ENCODE data around the gene CCDC70.

Gene CCDC70

DNA sequence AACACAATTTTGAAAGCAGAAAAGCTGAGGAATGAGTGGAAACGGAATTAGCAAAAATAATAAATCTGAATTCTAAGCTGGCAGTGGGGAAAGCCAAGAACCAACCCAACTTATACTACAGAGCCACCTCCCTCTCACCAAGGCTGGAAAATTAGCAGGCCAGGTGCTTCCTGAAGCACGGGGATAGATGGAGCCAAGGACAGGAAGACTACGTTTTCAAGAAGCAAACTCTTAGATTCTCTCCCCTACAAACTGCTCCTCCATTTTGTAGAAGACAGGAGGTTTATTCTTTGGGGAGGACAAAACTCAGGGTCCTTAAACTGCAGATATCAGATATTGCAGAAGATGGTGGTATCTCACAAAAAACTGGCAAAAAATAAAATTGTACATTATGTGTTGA lies 8.8 kb downstream of the CCDC70 start:
- H3K4me3 ChIP-seq (ENCODE audit: low read length), result no peak overlapping the region
- no peak for DNase-seq (ENCODE audit: low read depth)
- TF ChIP-seq, protein P1, sequence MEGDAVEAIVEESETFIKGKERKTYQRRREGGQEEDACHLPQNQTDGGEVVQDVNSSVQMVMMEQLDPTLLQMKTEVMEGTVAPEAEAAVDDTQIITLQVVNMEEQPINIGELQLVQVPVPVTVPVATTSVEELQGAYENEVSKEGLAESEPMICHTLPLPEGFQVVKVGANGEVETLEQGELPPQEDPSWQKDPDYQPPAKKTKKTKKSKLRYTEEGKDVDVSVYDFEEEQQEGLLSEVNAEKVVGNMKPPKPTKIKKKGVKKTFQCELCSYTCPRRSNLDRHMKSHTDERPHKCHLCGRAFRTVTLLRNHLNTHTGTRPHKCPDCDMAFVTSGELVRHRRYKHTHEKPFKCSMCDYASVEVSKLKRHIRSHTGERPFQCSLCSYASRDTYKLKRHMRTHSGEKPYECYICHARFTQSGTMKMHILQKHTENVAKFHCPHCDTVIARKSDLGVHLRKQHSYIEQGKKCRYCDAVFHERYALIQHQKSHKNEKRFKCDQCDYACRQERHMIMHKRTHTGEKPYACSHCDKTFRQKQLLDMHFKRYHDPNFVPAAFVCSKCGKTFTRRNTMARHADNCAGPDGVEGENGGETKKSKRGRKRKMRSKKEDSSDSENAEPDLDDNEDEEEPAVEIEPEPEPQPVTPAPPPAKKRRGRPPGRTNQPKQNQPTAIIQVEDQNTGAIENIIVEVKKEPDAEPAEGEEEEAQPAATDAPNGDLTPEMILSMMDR (IDR thresholded peaks at IDR 0.05; ENCODE audit: insufficient read depth, low read depth, low read length, missing control alignments), result no peak

DNA sequence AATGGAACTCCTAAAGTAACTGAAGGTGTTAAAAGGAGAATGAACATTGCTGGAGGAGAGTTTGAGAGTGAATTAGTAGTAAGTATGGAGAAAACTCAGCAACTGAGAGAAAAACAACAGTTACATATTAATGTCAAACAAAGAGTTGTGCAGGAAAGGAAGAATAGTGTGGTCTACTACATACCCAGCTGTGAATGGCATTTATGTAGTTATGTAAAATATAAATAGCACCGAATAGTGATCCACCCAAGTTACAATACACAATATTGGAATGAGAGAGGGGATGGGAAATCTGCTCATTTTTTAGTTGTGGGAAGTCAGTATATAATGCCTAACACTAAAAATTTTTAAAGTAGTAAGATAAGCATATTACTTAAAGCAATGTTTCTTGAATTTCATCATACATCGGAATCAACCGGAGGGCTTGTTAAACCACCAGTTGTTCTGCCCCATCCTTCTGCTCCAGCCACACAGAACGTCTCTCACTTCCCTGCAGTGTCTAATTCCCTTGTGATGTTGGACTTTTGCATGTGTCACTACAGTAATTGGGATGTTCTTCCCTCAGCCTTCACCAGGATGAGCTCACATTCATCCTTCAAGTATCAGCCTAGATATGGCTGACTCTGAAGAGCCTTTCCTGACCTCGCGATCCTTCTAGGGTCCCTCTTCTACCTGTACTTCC lies 11.5 kb downstream of the CCDC70 start:
- DNase-seq (ENCODE audit: low read depth), result no peak
- TF ChIP-seq, protein P1 (IDR thresholded peaks at IDR 0.05; ENCODE audit: insufficient read depth, low read depth, low read length, missing control alignments), result no peak
- H3K4me3 ChIP-seq (ENCODE audit: low read length), result no peak overlapping the region

DNA sequence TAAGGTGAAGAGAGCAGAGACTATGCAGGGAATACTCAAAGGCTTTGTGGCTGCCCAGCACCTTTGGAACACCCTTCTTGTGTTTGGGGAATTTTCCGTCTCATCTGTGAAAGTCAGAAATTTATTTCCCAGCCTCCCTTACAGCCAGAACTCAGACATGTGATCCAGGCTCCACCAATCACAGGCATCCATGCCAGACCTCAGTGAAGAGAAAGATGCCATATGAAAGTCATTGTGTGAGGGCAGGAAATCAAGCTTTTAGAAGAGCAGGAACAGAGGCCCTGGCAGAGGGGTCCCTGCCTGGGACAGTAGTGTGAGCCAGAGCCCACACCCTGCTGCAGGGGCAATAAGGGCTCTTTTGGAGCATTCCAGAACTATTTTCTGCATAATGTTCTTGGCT lies 12.1 kb downstream of the CCDC70 start:
- DNase-seq (ENCODE audit: low read depth), result no peak
- TF ChIP-seq, protein P1 (IDR thresholded peaks at IDR 0.05; ENCODE audit: insufficient read depth, low read depth, low read length, missing control alignments), result no peak
- no peak overlapping the region for H3K4me3 ChIP-seq (ENCODE audit: low read length)

DNA sequence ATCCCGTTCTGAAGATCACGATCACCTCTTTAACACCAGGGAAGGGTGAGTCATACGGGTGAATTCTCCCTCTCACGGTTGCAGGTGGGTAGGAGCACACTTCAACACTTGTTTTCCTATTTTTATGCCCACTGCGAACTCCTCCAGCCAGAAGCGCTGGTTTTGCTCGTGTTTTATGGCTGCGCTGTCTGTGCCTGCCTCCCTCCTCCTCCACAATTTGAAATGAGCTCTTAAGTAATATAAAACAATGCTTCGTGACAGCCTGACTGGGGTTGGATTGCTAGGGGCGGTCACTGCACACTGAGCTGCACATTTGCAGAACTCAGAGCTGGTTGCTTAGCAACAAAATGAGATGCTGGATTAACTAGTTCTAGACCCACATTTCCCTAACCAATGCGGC lies 12.9 kb downstream of the CCDC70 start:
- no peak for DNase-seq (ENCODE audit: low read depth)
- no peak overlapping the region for H3K4me3 ChIP-seq (ENCODE audit: low read length)
- TF ChIP-seq, protein P1 (IDR thresholded peaks at IDR 0.05; ENCODE audit: insufficient read depth, low read depth, low read length, missing control alignments), result no peak

DNA sequence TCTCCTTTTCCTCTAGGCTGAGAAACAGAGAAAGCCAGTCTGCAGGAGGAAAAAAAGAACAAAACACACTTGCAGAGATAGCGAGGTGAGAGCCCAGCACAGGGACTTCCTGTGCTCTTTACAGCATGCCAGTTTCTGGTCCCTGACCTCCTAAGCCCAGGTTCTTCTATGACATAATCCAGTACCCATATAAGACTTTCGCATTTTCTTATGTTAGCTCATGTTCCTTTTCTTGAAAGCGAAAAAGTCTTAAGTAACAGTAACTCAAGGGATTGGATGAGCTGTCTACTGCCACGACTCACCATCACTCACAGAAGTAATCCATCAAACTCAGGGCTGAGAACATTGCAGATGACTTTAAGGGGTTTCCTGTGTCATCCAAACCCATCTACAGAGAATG lies 17.4 kb downstream of the CCDC70 start:
- DNase-seq (ENCODE audit: low read depth), result no peak

DNA sequence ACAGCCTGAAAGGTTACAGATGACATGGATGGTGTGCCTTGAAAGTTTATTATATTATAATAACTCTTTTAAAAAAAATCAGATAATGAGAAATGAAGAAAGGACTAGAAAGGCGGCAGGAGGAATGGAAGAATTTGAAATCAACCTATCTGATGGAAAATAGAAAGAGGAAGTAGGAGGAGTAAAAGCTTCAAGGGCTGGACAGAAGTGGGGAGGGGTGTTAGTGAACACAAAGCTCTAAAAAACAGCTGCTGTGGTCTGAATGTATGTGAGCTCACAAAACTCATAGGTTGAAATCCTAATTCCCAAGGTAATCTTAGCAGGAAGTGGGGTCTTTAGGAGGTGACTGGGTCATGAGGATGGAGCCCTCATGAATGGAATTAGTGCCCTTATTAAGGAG lies 19.5 kb downstream of the CCDC70 start:
- TF ChIP-seq, protein P1 (IDR thresholded peaks at IDR 0.05; ENCODE audit: insufficient read depth, low read depth, low read length, missing control alignments), result no peak
- no peak for DNase-seq (ENCODE audit: low read depth)
- H3K4me3 ChIP-seq (ENCODE audit: low read length), result no peak overlapping the region

More for the DNA sequence above, 17.4 kb downstream of the CCDC70 start:
- no peak overlapping the region for H3K4me3 ChIP-seq (ENCODE audit: low read length)
- TF ChIP-seq, protein P1 (IDR thresholded peaks at IDR 0.05; ENCODE audit: insufficient read depth, low read depth, low read length, missing control alignments), result no peak

All from epithelial cell of esophagus (primary cell).